ENCODE measurements around the gene DUSP15. TPM values are rescaled to one million over a fixed set of nuclear protein-coding genes. Genes with fewer than 3 reads are reported as not detected.

DUSP15 gene
- total and polyA plus RNA-seq, 9 of the 15 experiments (the other 6 are each of a cell fraction or from before 2014, with no cell fraction given), result 0.34 TPM; not detected in 8

DNA sequence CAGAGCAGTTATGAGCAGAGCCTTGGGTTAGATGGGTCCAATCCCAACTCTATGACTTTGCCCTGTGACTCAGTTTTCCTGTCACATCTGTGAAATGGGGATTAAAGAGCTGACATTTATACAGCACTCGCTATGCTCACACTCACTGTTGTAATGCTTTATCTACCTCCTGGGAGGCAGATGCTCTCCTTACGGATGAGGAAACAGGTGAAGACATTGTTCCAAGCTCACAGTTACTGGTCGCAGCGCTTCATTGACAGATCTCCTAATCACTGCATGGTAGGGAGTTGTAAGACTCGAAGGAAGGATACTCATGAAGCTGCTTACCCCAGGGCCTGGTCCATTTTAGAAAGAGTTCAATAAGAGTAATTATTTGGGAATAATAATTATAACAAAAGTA, 54.1 kb downstream of the DUSP15 start:
- 52% methylated on average over 5 of the region's 5 CpGs for WGBS (ENCODE audit: insufficient coverage, low coverage, missing lambda C conversion rate)

More for the DNA sequence above, 54.1 kb downstream of the DUSP15 start:
- Histone ChIP-seq H3K79me2 (ENCODE audit: control insufficient read depth, insufficient read depth, low read length) (no peaks in the 10 kb centered on the region), H3K27ac (ENCODE audit: extremely low read depth, low read depth, low read length) (no peak overlapping the region), H3K36me3 (ENCODE audit: control insufficient read depth, insufficient read depth, low read length) (no peaks in the 10 kb centered on the region), H4K20me1 (replicated peaks; ENCODE audit: control insufficient read depth, insufficient read depth, low read length) (peaks cover 8% of the 10 kb centered on the region), H3K9me1 (ENCODE audit: control insufficient read depth, insufficient read depth, low read length) (peaks cover 5% of the 10 kb centered on the region), H3K4me1 (replicated peaks in 1 of 2; ENCODE audit: control insufficient read depth in 2 of 2, insufficient read depth in 2 of 2, low read length in 2 of 2) (peaks cover 11 to 16% of the 10 kb centered on the region in 2 experiments), H3K27me3 (ENCODE audit: control insufficient read depth in 2 of 2, insufficient read depth in 2 of 2, low read length in 2 of 2) (no peaks in the 10 kb centered on the region), H3K9me3 (replicated peaks; ENCODE audit: control insufficient read depth, insufficient read depth, low read depth, low read length) (no peaks in the 10 kb centered on the region), H2AFZ (ENCODE audit: low read depth, low read length) (no peak overlapping the region), H3K9ac (ENCODE audit: insufficient read depth in 1 of 2, low read depth in 2 of 2, low read length in 2 of 2) (no peak overlapping the region), H3K4me3 (no peak overlapping the region), H3K4me2 (ENCODE audit: insufficient read depth, low read length) (no peak overlapping the region)
- in situ Hi-C loops (cut with MboI), result no loop called here
- CTCF ChIA-PET (ENCODE audit: low intra/inter-chr PET ratio), result no interaction called here
- TF ChIP-seq RCOR1 (IDR thresholded peaks at IDR 0.05; ENCODE audit: borderline replicate concordance in 1 of 2, low read depth in 2 of 2, low read length in 2 of 2) (no peak), RBM25 (IDR thresholded peaks at IDR 0.05; ENCODE audit: low read depth, low read length, severe bottlenecking) (peak; percentile 30)
- TF ChIP-seq, protein P1, sequence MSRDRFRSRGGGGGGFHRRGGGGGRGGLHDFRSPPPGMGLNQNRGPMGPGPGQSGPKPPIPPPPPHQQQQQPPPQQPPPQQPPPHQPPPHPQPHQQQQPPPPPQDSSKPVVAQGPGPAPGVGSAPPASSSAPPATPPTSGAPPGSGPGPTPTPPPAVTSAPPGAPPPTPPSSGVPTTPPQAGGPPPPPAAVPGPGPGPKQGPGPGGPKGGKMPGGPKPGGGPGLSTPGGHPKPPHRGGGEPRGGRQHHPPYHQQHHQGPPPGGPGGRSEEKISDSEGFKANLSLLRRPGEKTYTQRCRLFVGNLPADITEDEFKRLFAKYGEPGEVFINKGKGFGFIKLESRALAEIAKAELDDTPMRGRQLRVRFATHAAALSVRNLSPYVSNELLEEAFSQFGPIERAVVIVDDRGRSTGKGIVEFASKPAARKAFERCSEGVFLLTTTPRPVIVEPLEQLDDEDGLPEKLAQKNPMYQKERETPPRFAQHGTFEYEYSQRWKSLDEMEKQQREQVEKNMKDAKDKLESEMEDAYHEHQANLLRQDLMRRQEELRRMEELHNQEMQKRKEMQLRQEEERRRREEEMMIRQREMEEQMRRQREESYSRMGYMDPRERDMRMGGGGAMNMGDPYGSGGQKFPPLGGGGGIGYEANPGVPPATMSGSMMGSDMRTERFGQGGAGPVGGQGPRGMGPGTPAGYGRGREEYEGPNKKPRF (IDR thresholded peaks at IDR 0.05; ENCODE audit: low read depth, low read length), result no peak
- POLR2A ChIA-PET, result interaction anchor here (0.7 to 1.0 kb wide), 2 partner anchors 15 to 75 kb away, joined by 3 read pairs; no protein-coding TSS in a partner anchor
- no peak for ATAC-seq
- FAIRE-seq, result no peak
- intact Hi-C loops (cut with micrococcal nuclease), result no loop called here
- BruUV-seq (replicated peaks), result no TSS peak
- no peak for DNase-seq (ENCODE audit: extremely low read depth in 1 of 4, low spot score in 3 of 4)
